ENCODE measurements around the gene OTUD5.

The OTUD5 gene

GRCh38 chrX:48939524-48940228 is 17.7 kb downstream of the OTUD5 start:
- CTCF ChIA-PET, result interaction anchor here (1.2 to 4.4 kb wide), 7 partner anchors 9 to 48 kb away, joined by 3 to 19 read pairs (median 4); no protein-coding TSS in a partner anchor
- POLR2A ChIA-PET, result interaction anchor here (0.9 to 4.0 kb wide), 9 partner anchors 12 to 36 kb away, joined by 3 to 33 read pairs (median 5); partner anchors contain the start of genes PIM2 and SLC35A2
- TF ChIP-seq, protein P1, sequence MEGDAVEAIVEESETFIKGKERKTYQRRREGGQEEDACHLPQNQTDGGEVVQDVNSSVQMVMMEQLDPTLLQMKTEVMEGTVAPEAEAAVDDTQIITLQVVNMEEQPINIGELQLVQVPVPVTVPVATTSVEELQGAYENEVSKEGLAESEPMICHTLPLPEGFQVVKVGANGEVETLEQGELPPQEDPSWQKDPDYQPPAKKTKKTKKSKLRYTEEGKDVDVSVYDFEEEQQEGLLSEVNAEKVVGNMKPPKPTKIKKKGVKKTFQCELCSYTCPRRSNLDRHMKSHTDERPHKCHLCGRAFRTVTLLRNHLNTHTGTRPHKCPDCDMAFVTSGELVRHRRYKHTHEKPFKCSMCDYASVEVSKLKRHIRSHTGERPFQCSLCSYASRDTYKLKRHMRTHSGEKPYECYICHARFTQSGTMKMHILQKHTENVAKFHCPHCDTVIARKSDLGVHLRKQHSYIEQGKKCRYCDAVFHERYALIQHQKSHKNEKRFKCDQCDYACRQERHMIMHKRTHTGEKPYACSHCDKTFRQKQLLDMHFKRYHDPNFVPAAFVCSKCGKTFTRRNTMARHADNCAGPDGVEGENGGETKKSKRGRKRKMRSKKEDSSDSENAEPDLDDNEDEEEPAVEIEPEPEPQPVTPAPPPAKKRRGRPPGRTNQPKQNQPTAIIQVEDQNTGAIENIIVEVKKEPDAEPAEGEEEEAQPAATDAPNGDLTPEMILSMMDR (IDR thresholded peaks at IDR 0.05; ENCODE audit: control extremely low read depth, extremely low read depth, low read depth, missing control alignments), result no peak
- DNase-seq (ENCODE audit: extremely low spot score), result no peak

DNA sequence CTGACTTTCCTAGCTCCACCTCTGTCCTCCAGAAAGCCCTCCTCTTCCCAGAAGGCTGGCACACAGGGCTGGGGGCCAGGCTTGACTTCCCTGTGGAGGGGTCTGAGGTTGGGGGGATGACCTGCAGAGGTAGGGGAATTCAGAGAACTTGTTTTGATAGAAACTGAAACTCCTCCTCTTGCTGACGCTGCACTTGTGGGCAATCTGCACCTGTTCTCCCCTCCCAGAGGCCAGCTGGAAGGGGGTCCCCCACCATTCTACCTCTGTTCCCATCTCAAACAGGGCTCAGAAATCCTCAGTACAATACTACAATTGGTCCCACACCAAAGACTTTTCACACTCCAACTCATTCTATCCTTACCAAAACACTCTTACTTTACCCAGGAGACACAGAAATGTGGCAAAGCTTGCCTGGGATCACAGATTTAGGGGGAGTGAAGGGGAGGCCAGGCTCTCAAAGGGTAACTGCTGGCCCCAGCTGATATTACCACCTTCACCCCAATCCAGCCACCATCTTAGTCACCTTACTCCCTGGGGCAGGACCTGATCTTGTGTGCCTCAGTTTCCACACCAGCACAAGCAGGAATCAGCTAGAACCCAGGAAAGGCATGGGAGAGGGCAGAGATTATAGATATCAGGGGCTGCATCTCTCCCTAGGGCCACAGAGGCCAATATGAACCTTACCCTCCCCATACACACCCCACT is 18.5 kb downstream of the OTUD5 start:
- TF ChIP-seq, protein P1 (IDR thresholded peaks at IDR 0.05; ENCODE audit: control extremely low read depth, extremely low read depth, low read depth, missing control alignments), result no peak
- peak; percentile 54 for DNase-seq (ENCODE audit: extremely low spot score)
- POLR2A ChIA-PET, result interaction anchor here (0.6 to 4.0 kb wide), 9 partner anchors 8 to 64 kb away, joined by 3 to 33 read pairs (median 5); partner anchors contain the start of genes PIM2 and SLC35A2
- CTCF ChIA-PET, result interaction anchor here (0.9 to 3.4 kb wide), 6 partner anchors 8 to 47 kb away, joined by 3 to 15 read pairs (median 4); partner anchors contain the start of gene OTUD5

GRCh38 chrX:48937054-48937907 is 20.1 kb downstream of the OTUD5 start:
- TF ChIP-seq, protein P1 (IDR thresholded peaks at IDR 0.05; ENCODE audit: control extremely low read depth, extremely low read depth, low read depth, missing control alignments), result peak; percentile 28
- peak; percentile 70 for DNase-seq (ENCODE audit: extremely low spot score)
- ChIA-PET POLR2A (interaction anchor here (0.6 to 4.0 kb wide), 5 partner anchors 10 to 25 kb away, joined by 3 to 33 read pairs (median 3); partner anchors contain the start of genes PIM2 and SLC35A2), CTCF (interaction anchor here (1.1 to 3.4 kb wide), 8 partner anchors 9 to 306 kb away, joined by 3 to 18 read pairs (median 4); no protein-coding TSS in a partner anchor)

GRCh38 chrX:48936429-48937053 is 20.9 kb downstream of the OTUD5 start:
- POLR2A ChIA-PET, result interaction anchor here (1.0 to 4.0 kb wide), 3 partner anchors 13 to 24 kb away, joined by 3 to 33 read pairs (median 3); partner anchors contain the start of genes PIM2 and SLC35A2
- CTCF ChIA-PET, result interaction anchor here (1.1 to 3.4 kb wide), 8 partner anchors 9 to 305 kb away, joined by 3 to 18 read pairs (median 4); no protein-coding TSS in a partner anchor
- TF ChIP-seq, protein P1 (IDR thresholded peaks at IDR 0.05; ENCODE audit: control extremely low read depth, extremely low read depth, low read depth, missing control alignments), result no peak
- no peak for DNase-seq (ENCODE audit: extremely low spot score)

GRCh38 chrX:48935301-48935670 is 22.1 kb downstream of the OTUD5 start:
- TF ChIP-seq, protein P1 (IDR thresholded peaks at IDR 0.05; ENCODE audit: control extremely low read depth, extremely low read depth, low read depth, missing control alignments), result no peak
- ChIA-PET POLR2A (no interaction called here), CTCF (no interaction called here)
- DNase-seq (ENCODE audit: extremely low spot score), result no peak
